ENCODE data around the gene CCT2. TPM values are rescaled to one million over a fixed set of nuclear protein-coding genes. Genes with fewer than 3 reads are reported as not detected.

Gene CCT2
- total RNA-seq, 2 experiments from 2014 or later: 131 to 135 TPM

Other genes starting within 250 kb of the CCT2 start
- under 1 TPM; 0.48 to 0.50 TPM for gene LYZ, start 237.1 kb upstream of the CCT2 start, total RNA-seq
- gene YEATS4, start 225.7 kb upstream of the CCT2 start, total RNA-seq: 10 to 100 TPM; 43.0 to 45.0 TPM
- 10 to 100 TPM; 12.8 to 15.1 TPM for gene FRS2, start 115.1 kb upstream of the CCT2 start, total RNA-seq
- not detected for gene LRRC10, start 25.4 kb downstream of the CCT2 start, total RNA-seq
- gene BEST3, start 113.8 kb downstream of the CCT2 start, total RNA-seq: not detected
- 10 to 100 TPM; 17.0 to 29.9 TPM for gene RAB3IP, start 153.4 kb downstream of the CCT2 start, total RNA-seq
- not detected for gene MYRFL, start 239.8 kb downstream of the CCT2 start, total RNA-seq